Ishikawa (cell line): ENCODE data around the gene CHST12.
A peak's percentile ranks its signal among the peaks of the same experiment; 100 is the strongest.

ENCODE experiments used
- CEBPB ChIP-seq: IDR thresholded peaks from 2 replicates; pipeline ENCODE4 v1.6.1; 2012
- CREB1 ChIP-seq: IDR thresholded peaks from 2 replicates; pipeline ENCODE4 v1.6.1; 2012; ENCODE audit warnings: low read depth
- EGR1 ChIP-seq: IDR thresholded peaks from 2 replicates; pipeline ENCODE4 v1.6.1; 2012
- EP300 ChIP-seq: IDR thresholded peaks from 2 replicates; pipeline ENCODE4 v1.6.1; 2012; ENCODE audit warnings: borderline replicate concordance
- FOXM1 ChIP-seq: IDR thresholded peaks from 2 replicates; pipeline ENCODE4 v1.6.1; 2012; ENCODE audit warnings: low read depth, borderline replicate concordance
- NFIC ChIP-seq: IDR thresholded peaks from 2 replicates; pipeline ENCODE4 v1.6.1; 2012
- RAD21 ChIP-seq: IDR thresholded peaks from 2 replicates; pipeline ENCODE4 v1.6.1; 2012; ENCODE audit warnings: low read depth
- TAF1 ChIP-seq: IDR thresholded peaks from 2 replicates; pipeline ENCODE4 v1.6.1; 2012; ENCODE audit warnings: low read depth, mild to moderate bottlenecking
- TCF12 ChIP-seq: IDR thresholded peaks from 2 replicates; pipeline ENCODE4 v1.6.1; 2012; ENCODE audit warnings: low read depth
- TEAD4 ChIP-seq: IDR thresholded peaks from 2 replicates; pipeline ENCODE4 v1.6.1; 2012
- YY1 ChIP-seq: IDR thresholded peaks from 2 replicates; pipeline ENCODE4 v1.6.1; 2012; ENCODE audit warnings: low read depth
- ZBTB7A ChIP-seq: IDR thresholded peaks from 2 replicates; pipeline ENCODE4 v1.6.1; 2012; ENCODE audit warnings: low read depth
- TF ChIP-seq, protein P1 (sequence below): IDR thresholded peaks from 2 replicates; pipeline ENCODE4 v1.6.1; 2012
- TF ChIP-seq, protein P2 (sequence below): IDR thresholded peaks from 2 replicates; pipeline ENCODE4 v1.6.1; 2012
- TF ChIP-seq, protein P3 (sequence below): IDR thresholded peaks from 2 replicates; pipeline ENCODE4 v1.6.1; 2012; ENCODE audit warnings: low read depth, mild to moderate bottlenecking

Gene CHST12

DNA sequence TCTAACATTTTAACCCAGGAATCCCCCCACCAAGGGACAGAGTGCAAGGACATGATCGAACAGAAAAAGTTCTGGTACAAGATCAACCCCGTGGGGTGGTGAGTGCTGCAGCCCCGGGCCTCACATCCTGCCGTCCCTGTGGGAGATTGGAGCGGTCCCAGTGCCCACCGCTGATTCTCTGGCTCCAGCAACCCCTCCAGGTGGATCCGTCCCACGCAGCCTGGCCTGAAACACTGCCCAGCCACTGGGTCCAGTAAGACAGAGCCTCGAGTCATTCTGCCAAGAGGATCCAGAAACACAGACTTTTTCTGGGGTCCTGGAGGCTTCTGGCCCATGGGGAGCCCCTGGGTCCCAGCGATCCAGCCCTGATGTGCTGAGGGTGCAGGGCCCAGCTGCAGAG is 43.3 kb downstream of the CHST12 start:
- TF ChIP-seq FOXM1: no peak
- TF ChIP-seq, protein P1, sequence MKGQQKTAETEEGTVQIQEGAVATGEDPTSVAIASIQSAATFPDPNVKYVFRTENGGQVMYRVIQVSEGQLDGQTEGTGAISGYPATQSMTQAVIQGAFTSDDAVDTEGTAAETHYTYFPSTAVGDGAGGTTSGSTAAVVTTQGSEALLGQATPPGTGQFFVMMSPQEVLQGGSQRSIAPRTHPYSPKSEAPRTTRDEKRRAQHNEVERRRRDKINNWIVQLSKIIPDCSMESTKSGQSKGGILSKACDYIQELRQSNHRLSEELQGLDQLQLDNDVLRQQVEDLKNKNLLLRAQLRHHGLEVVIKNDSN: no peak
- TF ChIP-seq TCF12: no peak
- no peak for TF ChIP-seq TEAD4
- TF ChIP-seq, protein P2, sequence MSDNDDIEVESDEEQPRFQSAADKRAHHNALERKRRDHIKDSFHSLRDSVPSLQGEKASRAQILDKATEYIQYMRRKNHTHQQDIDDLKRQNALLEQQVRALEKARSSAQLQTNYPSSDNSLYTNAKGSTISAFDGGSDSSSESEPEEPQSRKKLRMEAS: no peak
- TF ChIP-seq, protein P3, sequence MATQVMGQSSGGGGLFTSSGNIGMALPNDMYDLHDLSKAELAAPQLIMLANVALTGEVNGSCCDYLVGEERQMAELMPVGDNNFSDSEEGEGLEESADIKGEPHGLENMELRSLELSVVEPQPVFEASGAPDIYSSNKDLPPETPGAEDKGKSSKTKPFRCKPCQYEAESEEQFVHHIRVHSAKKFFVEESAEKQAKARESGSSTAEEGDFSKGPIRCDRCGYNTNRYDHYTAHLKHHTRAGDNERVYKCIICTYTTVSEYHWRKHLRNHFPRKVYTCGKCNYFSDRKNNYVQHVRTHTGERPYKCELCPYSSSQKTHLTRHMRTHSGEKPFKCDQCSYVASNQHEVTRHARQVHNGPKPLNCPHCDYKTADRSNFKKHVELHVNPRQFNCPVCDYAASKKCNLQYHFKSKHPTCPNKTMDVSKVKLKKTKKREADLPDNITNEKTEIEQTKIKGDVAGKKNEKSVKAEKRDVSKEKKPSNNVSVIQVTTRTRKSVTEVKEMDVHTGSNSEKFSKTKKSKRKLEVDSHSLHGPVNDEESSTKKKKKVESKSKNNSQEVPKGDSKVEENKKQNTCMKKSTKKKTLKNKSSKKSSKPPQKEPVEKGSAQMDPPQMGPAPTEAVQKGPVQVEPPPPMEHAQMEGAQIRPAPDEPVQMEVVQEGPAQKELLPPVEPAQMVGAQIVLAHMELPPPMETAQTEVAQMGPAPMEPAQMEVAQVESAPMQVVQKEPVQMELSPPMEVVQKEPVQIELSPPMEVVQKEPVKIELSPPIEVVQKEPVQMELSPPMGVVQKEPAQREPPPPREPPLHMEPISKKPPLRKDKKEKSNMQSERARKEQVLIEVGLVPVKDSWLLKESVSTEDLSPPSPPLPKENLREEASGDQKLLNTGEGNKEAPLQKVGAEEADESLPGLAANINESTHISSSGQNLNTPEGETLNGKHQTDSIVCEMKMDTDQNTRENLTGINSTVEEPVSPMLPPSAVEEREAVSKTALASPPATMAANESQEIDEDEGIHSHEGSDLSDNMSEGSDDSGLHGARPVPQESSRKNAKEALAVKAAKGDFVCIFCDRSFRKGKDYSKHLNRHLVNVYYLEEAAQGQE: no peak
- no peak for TF ChIP-seq CEBPB
- TF ChIP-seq RAD21: no peak
- TF ChIP-seq CREB1: no peak
- no peak for TF ChIP-seq EP300
- TF ChIP-seq YY1: no peak
- no peak for TF ChIP-seq NFIC
- no peak for TF ChIP-seq EGR1
- no peak for TF ChIP-seq ZBTB7A
- TF ChIP-seq TAF1: no peak

DNA sequence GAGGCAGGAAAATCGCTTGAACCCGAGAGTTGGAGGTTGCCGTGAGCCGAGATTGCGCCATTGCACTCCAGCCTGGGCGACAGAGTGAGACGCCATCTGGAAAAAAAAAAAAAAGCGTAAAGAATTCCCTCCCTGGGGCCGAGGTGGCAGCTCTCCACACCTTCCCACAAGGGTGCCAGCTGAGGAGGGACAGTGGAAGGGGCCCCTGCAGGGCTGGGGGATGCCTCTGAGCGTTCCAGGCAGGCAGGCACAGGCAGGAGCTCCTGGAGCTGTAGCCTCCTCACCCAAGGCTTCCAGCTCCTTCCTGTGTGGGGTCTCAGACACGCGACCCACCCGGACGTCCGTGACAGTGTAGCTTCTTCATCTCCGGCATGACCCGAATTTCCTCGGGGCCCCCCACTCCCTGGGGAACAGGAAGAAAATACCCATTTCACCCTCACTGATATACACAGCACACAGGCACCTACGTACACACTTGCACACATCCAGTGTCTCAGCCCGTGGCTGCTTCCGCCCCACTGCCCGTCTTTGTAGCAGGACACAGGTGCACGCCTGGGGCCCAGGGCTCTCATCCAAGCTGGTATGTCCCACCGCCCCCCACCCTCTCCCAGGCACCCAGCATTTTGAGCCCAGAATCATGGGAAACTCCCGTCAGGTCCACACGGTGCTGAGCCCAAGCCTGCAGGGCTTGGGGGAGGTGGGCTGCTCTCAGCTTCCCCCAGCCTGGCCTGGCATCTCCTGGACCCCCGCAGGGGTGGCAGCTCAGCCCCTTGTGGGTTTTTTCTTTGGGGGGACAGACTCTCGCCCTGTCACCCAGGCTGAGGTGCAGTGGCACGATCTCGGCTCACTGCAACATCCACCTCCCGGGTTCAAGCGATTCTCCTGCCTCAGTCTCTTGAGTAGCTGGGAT is 47.0 kb downstream of the CHST12 start:
- no peak for TF ChIP-seq EGR1
- no peak for TF ChIP-seq TAF1

DNA sequence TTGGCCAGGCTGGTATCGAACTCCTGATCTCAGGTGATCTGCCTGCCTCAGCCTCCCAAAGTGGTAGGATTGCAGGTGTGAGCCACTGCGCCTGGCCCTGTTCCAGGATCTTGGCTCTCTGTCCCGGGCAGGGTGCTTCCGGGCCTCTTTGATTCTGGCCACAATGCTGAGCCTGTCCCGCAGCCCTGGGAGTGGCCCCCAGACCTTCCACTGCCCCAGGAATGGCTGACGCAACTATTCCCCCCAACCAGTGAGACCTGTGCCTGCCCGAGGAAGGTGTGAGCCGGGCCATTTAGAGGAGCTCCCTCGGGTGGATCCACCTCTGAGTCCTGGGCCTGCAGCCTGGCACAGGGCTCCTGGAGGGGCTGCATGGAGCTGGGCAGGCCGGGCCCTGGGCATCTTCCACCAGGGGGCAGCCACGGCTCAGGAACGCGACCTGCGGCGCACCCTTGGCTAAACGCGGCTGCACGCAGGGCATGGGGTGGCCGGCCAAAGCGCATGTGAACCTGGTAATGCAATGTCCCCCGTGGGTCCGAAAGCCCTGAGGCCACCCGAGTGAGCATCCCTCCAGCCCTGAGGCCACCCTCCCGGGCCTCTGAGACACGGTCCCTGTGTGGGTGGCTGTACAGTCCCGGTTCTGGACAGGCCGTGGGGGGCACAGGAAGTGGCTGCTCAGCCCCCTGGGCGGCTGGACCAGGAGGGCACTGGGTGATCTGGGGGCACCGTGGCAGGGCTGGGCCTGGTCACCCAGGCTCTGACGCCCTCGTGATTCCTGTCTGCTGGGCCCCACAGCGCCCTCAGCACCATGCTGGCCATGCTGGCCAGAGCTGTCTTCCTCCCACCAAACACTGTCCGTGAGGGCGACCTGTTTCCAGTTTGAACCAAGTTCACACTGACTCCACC is 48.0 kb downstream of the CHST12 start:
- TF ChIP-seq EP300 (0 out of 2 replicates have a peak, but pooled peaks have one; percentile 16), ZBTB7A (peak; percentile 69), CREB1 (no peak), FOXM1 (no peak), RAD21 (peak; percentile 97), CEBPB (no peak), TEAD4 (peak; percentile 51; the same call in 1 of the 2 replicates)
- TF ChIP-seq, protein P1: no peak
- TF ChIP-seq, protein P2: peak; percentile 42; the same call in 1 of the 2 replicates

DNA sequence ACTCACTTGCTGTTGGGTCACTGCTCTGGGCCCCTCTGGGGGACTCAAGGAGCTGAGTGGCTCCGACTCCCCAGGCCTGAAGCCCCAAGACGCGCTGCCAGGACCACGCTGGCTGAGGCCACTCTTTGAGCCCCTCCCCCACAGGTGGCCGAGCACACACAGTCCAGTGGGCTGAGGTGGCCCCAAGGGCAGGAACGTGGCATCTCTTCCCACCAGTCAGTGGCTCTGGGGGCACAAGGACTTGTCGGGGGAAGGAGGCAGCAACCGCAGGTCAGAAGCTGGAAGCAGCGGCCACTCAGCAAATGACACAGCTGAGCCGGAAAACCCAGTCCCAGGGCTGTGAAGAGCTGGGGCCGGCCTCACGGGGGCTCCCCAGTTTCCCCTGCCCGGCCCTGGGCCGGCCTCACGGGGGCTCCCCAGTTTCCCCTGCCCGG is 48.7 kb downstream of the CHST12 start:
- TF ChIP-seq CREB1 (no peak), EGR1 (no peak), YY1 (no peak), CEBPB (no peak), NFIC (no peak), TEAD4 (no peak), TAF1 (no peak)
- TF ChIP-seq, protein P1: no peak
- TF ChIP-seq, protein P3: no peak

DNA sequence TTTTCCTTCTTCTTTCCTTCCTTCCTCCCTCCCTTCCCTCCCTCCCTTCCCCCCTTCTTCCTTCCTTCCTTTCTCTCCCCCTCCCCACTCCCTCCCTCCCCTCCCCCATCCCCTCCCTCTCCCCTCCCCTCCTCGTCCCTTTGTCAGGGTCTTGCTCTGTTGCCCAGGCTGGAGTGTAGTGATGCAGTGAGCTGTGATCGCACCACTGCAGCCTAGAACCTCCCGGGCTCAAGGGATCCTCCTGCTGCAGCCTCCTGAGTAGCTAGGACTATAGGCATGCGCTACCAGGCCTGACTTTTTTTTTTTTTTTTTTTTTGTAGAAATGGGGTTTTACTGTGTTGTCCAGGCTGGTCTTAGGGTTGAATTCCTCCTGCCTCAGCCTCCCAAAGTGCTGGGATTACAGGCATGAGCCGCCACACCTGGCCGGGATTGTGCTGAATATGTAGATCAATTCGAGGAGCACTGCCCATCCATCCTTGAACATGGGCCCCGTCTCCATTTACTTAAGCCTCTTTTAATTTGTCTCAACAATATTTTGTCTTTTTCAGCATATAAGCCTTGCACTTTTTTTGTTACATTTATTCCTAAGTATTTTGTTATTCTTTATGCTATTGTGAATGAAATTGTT is 49.3 kb downstream of the CHST12 start:
- TF ChIP-seq TCF12: no peak
- TF ChIP-seq YY1: no peak
- TF ChIP-seq, protein P2: no peak
- TF ChIP-seq EP300: no peak
- no peak for TF ChIP-seq ZBTB7A
- TF ChIP-seq TEAD4: no peak
- TF ChIP-seq NFIC: no peak
- no peak for TF ChIP-seq CREB1
- TF ChIP-seq, protein P1: no peak
- TF ChIP-seq, protein P3: no peak
- TF ChIP-seq FOXM1: no peak
- no peak for TF ChIP-seq CEBPB
- no peak for TF ChIP-seq EGR1
- no peak for TF ChIP-seq TAF1
- TF ChIP-seq RAD21: no peak
